SK-MEL-5 (cell line): ENCODE measurements around the gene OSBPL5. TPM values are rescaled to one million over a fixed set of nuclear protein-coding genes. Genes with fewer than 3 reads are reported as not detected.

Source experiments
- DNase-seq: peaks from one replicate; pipeline ENCODE4 v3.0.0-alpha.2; 2016; ENCODE audit warnings: low read depth, low spot score
- in situ Hi-C: cut with HindIII; loops from 2 replicates; pipeline ENCODE4 v1.10.0; 2016; ENCODE audit warnings: low sequenced_read_pairs, high pct_unique_total_duplicates, low pct_unique_long_range_greater_than_20kb
- total RNA-seq: library from RNA; depleted of rRNA; stranded (reverse); fragments of >200 nt; shearing (Covaris generic); gene quantifications from 2 replicates; pipeline ENCODE4 v1.2.3, GENCODE V29; 2014

The OSBPL5 gene
- total RNA-seq, 1 experiment from 2014 or later: 11.7 TPM

- in situ Hi-C loops: no loop called here
Observed at GRCh38 chr11:3133261-3134217, 31.6 kb downstream of the OSBPL5 start.

GRCh38 chr11:3132831-3133260 lies 32.3 kb downstream of the OSBPL5 start:
- no peak for DNase-seq
- in situ Hi-C loops: no loop called here

More at GRCh38 chr11:3133261-3134217, 31.6 kb downstream of the OSBPL5 start:
- DNase-seq: no peak

- DNase-seq: no peak
- in situ Hi-C loops: no loop called here
Observed at GRCh38 chr11:3132271-3132781, 32.8 kb downstream of the OSBPL5 start.

DNA sequence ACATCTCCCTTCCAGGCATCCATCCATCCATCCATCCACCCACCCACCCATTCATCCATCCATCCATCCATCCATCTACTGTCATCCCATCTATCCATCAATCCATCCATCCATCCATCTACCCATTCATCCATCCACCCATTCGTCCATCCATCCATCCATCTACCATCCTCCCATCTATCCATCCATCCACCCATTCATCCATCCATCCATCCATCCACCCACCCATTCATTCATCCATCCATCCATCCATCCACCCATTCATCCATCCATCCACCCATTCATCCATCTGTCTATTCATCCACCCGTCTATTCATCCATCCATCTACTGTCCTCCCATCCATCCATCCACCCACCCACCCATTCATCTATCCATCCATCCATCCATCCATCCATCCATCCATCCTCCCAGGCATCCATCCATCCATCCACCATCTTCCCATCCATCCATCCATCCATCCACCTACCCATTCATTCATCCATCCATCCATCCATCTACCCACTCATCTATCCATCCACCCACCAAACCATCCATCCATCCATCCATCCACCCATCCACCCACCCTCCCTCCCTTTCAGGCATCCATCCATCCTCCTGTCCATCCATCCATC lies 33.7 kb downstream of the OSBPL5 start:
- no peak for DNase-seq
- in situ Hi-C loops: no loop called here

GRCh38 chr11:3130269-3131071 lies 34.6 kb downstream of the OSBPL5 start:
- no peak for DNase-seq
- in situ Hi-C loops: no loop called here

GRCh38 chr11:3129591-3130268 lies 35.4 kb downstream of the OSBPL5 start:
- in situ Hi-C loops: no loop called here
- DNase-seq: no peak

GRCh38 chr11:3129181-3129590 lies 35.9 kb downstream of the OSBPL5 start:
- DNase-seq: no peak
- in situ Hi-C loops: no loop called here

- in situ Hi-C loops: no loop called here
- no peak for DNase-seq
Observed at GRCh38 chr11:3128356-3129180, 36.5 kb downstream of the OSBPL5 start.

DNA sequence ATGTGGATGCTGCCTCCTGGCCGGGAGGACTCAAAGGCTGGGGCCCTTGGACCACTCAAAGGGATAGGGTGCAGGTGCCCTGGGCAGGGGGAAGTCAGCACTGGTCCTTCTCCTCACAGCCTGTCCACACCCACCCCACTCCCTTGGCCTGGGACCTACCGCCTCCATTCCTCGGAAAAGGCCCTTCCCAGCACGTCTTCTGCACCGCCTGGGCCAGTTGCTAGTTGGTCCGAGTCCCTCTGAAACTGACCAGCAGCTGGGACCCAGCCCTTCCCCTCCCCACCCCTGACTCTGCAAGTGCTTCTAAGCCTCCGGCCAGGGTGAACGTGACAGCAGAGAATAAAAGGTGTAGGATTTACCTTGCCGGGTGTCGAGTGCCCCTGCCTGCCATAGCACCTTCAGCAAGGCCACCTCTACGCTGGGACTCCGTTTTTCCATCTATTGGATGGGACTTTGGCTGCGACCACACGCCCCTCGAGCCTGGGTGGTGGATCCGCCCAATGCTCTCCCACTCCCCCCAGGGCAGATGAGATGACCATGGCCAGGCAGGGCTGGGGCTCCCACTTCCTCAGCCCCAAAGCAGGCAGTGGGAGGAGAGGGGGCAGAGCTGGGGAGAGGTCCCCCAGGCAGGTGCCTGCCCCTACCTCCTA lies 37.3 kb downstream of the OSBPL5 start:
- DNase-seq: no peak
- in situ Hi-C loops: no loop called here

DNA sequence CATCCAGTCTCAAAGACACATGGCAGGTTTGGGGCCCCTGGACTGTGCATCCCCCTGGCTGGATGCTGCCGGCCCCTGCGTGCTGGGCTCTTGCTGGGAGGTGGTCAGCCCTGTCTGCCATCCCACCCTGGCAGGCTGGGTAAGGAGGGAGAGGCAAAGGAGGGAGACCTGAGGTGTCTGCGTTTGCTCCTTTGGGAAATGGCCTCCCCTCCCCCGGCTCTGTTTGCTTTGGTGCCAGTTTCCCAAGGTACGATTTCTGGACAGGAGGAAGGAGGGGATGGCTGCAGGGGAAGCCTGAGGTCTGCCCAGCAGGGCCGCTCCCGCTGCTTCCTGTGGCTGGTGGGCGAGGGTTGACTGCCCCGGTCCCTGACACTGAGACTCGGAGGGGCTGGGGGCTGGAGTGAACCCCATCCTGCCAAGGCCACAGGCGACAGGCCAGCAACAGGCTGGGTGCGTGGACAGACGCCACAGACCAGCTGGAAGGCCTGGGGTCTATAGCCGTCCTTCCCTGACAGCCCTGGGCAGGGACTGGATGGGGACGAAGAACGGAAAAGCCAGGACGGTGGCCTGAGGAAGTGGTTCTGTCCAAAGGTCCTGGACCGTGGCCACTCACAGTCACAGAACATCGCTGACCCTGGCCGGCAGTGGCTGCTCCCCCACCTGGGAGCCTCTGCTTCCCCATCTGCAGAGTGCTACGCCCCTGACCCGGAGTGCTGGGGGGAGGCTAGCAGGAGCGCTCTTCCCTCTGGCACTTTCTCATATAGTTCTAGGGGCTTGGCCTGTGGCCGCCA lies 38.0 kb downstream of the OSBPL5 start:
- in situ Hi-C loops: no loop called here

DNA sequence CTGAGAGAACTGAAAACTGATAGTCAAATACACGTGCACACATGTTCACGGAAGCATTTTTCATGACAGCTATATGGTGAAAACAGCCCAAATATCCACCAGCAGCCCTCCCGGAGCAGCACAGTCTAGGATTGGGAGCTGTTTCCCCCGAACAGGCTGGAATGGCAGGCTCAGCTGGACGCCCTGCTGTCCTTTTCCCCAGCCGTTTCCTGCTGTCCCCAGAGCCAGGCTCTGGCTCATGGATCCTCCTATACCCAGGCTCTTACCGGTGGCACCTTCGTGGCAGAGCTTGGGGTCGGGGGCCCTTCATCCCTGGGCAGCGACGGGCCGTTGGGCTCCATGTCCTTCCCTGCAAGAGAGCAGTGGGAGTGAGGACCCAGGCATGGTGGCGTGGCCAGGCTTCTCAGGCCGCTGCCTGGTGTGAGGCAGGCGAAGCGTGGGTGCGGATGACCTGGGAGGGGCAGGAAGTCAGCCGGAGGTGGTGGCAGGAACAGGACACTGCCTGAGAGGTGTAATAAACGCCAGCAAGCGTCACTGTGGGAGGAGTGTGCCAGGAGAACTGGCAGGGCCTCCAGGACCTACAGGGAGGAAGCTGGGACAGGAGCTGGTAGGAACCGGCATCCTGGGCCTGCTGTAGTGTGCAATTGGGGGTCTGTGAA lies 38.8 kb downstream of the OSBPL5 start:
- in situ Hi-C loops: no loop called here
- no peak for DNase-seq

More for the DNA sequence above, 38.0 kb downstream of the OSBPL5 start:
- DNase-seq: no peak

- in situ Hi-C loops: no loop called here
- DNase-seq: no peak
Observed at GRCh38 chr11:3124821-3125220, 40.3 kb downstream of the OSBPL5 start.

- no peak for DNase-seq
- in situ Hi-C loops: no loop called here
Observed at GRCh38 chr11:3123761-3124733, 41.1 kb downstream of the OSBPL5 start.

- in situ Hi-C loops: no loop called here
Observed at GRCh38 chr11:3123305-3123704, 41.8 kb downstream of the OSBPL5 start.

More at GRCh38 chr11:3123305-3123704, 41.8 kb downstream of the OSBPL5 start:
- no peak for DNase-seq
